B cell (primary cell): ENCODE measurements around the gene ADAMTS16. TPM values are rescaled to one million over a fixed set of nuclear protein-coding genes. Genes with fewer than 3 reads are reported as not detected.

Experiments
- ATAC-seq: fragments of 200-7000 bp; cut with Tn5 transposase; one replicate; pipeline ENCODE4 v1.10.0; 2021; ENCODE audit warnings: low read depth, mild to moderate bottlenecking, moderate number of reproducible peaks, moderate library complexity
- CTCF ChIA-PET: fragments of 350-600 bp; sonication (Branson Sonifier 250); formaldehyde crosslinking; loops from one replicate; lab custom pipeline; 2021; ENCODE audit warnings: antibody characterized with exemption, inconsistent platforms; lab: Charles Lee
- POLR2A ChIA-PET: fragments of 350-600 bp; sonication (Branson Sonifier 250); formaldehyde crosslinking; loops from one replicate; lab custom pipeline; 2021; ENCODE audit warnings: antibody characterized with exemption; lab: Charles Lee
- DNase-seq: peaks from one replicate; pipeline ENCODE4 v3.0.0; 2013
- H2AFZ ChIP-seq: 2 replicates; pipeline ENCODE4 v1.6.1; 2012; ENCODE audit warnings: mild to moderate bottlenecking, low read depth, low read length; ENCODE audit not compliant: insufficient read depth, poor library complexity, severe bottlenecking
- H3K27ac ChIP-seq, 2 donors: 1 replicate in 1 of 2; 2 replicates in 1 of 2; pipeline ENCODE4 v1.5.1; 2012 to 2013; ENCODE audit warnings: low read length in 2 of 2, mild to moderate bottlenecking in 2 of 2, moderate library complexity in 1 of 2
- H3K27me3 ChIP-seq, 4 experiments: fragments of 200-600 bp in 1 of 4; sonication (generic) in 1 of 4; replicated peaks in 1 of 4; 1 replicate in 2 of 4; 2 replicates in 2 of 4; pipeline versions ENCODE4 v1.6.1 to v1.7.0; 2013 to 2016; ENCODE audit warnings: low read length in 3 of 4, mild to moderate bottlenecking in 2 of 4, mixed read lengths in 1 of 4, moderate library complexity in 1 of 4; ENCODE audit not compliant: insufficient read depth in 4 of 4, control insufficient read depth in 3 of 4; ENCODE audit errors: control extremely low read depth in 1 of 4
- H3K36me3 ChIP-seq, 2 experiments: replicated peaks in 1 of 2; 1 replicate in 1 of 2; 2 replicates in 1 of 2; pipeline versions ENCODE4 v1.6.1 to v1.7.1; 2013; ENCODE audit warnings: low read length in 1 of 2; ENCODE audit not compliant: insufficient read depth in 2 of 2, control insufficient read depth in 1 of 2; ENCODE audit errors: control extremely low read depth in 1 of 2, extremely low read depth in 1 of 2
- H3K4me1 ChIP-seq, 2 donors: fragments of 200-600 bp in 1 of 2; sonication (generic) in 1 of 2; 1 replicate in 1 of 2; 2 replicates in 1 of 2; pipeline versions ENCODE4 v1.5.1 to v1.6.1; 2013 to 2017; ENCODE audit warnings: low read length in 2 of 2; ENCODE audit not compliant: control insufficient read depth in 2 of 2, insufficient read depth in 2 of 2
- H3K4me2 ChIP-seq: replicated peaks from 2 replicates; pipeline ENCODE3; 2012; ENCODE audit warnings: mild to moderate bottlenecking, low read depth, low read length; ENCODE audit not compliant: poor library complexity, severe bottlenecking
- H3K4me3 ChIP-seq, 5 experiments: fragments of 200-600 bp in 1 of 5; sonication (generic) in 1 of 5; 1 replicate in 3 of 5; 2 replicates in 2 of 5; pipeline versions ENCODE4 v1.5.1 to v1.7.0; 2011 to 2016; ENCODE audit warnings: low read length in 4 of 5, mild to moderate bottlenecking in 4 of 5, low read depth in 2 of 5, control low read depth in 1 of 5, moderate library complexity in 1 of 5; ENCODE audit not compliant: insufficient read depth in 1 of 5; ENCODE audit errors: control extremely low read depth in 1 of 5, extremely low read depth in 1 of 5
- H3K79me2 ChIP-seq: fragments of 200-600 bp; sonication (generic); one replicate; pipeline ENCODE4 v1.6.0; 2016; ENCODE audit warnings: low read length; ENCODE audit not compliant: control insufficient read depth, insufficient read depth
- H3K9ac ChIP-seq: fragments of 200-600 bp; sonication (generic); 2 replicates; pipeline ENCODE4 v1.6.1; 2017; ENCODE audit warnings: mild to moderate bottlenecking, low read length, moderate library complexity
- H3K9me3 ChIP-seq, 3 donors: one replicate each; pipeline versions ENCODE4 v1.6.1 to v1.7.1; 2013; ENCODE audit warnings: low read length in 2 of 3; ENCODE audit not compliant: control insufficient read depth in 2 of 3, insufficient read depth in 1 of 3; ENCODE audit errors: control extremely low read depth in 1 of 3
- H4K20me1 ChIP-seq: 2 replicates; pipeline ENCODE4 v1.6.0; 2012; ENCODE audit warnings: mild to moderate bottlenecking, low read length; ENCODE audit not compliant: insufficient read depth, control insufficient read depth, poor library complexity, severe bottlenecking
- H3K27ac Mint-ChIP-seq: one replicate; pipeline ENCODE4 v1.8.0; 2021; ENCODE audit warnings: mixed read lengths
- H3K27me3 Mint-ChIP-seq: one replicate; pipeline ENCODE4 v1.8.0; 2021; ENCODE audit warnings: mixed read lengths
- H3K4me1 Mint-ChIP-seq: one replicate; pipeline ENCODE4 v1.8.0; 2021; ENCODE audit warnings: mixed read lengths
- H3K4me3 Mint-ChIP-seq: one replicate; pipeline ENCODE4 v1.8.0; 2021; ENCODE audit warnings: mixed read lengths
- H3K9me3 Mint-ChIP-seq: one replicate; pipeline ENCODE4 v1.8.0; 2022; ENCODE audit warnings: mixed read lengths; ENCODE audit not compliant: insufficient read depth
- CTCF ChIP-seq: fragments of 200-600 bp; IDR thresholded peaks from one replicate; pipeline ENCODE4 v1.8.0; 2022; ENCODE audit warnings: antibody characterized with exemption, mild to moderate bottlenecking
- EZH2 ChIP-seq: IDR thresholded peaks from 2 replicates; pipeline ENCODE4 v1.6.1; 2012; ENCODE audit warnings: borderline replicate concordance, low read depth, mild to moderate bottlenecking, moderate library complexity, low read length; ENCODE audit not compliant: insufficient read depth, poor library complexity, severe bottlenecking
- WGBS: methylation state at CpG from one replicate; pipeline ENCODE4 v1.1.5; 2013; ENCODE audit warnings: missing lambda C conversion rate; ENCODE audit not compliant: insufficient coverage; 5-methylcytosine and 5-hydroxymethylcytosine counted together
- intact Hi-C: fragments of 100-400 bp; cut with micrococcal nuclease; formaldehyde crosslinking; loops from one replicate; pipeline ENCODE4 v1.10.0; 2022
- polyA plus RNA-seq: library from polyadenylated mRNA; depleted of rRNA; stranded (reverse); fragments of >200 nt; gene quantifications from 2 replicates; pipeline ENCODE4 v1.2.3, GENCODE V29; 2012
- total RNA-seq, 2 donors: library from RNA; stranded (reverse); fragments of 120-200 nt in 1 of 2; gene quantifications; 1 replicate in 1 of 2; 2 replicates in 1 of 2; pipeline versions ENCODE4 v1.2.3 to v1.2.4, GENCODE V29; 2013 to 2022

The ADAMTS16 gene
- total and polyA plus RNA-seq, 2 donors (not counting 1 experiment from before 2014, with no cell fraction given) = not detected

- Histone ChIP-seq H4K20me1 (no peaks in the 10 kb centered on the region), H3K9ac (no peak overlapping the region), H3K79me2 (no peaks in the 10 kb centered on the region), H3K27ac (no peak overlapping the region), H3K4me3 (no peak overlapping the region), H3K4me2 (no peak overlapping the region), H3K4me1 (no peaks in the 10 kb centered on the region), H3K36me3 (no peaks in the 10 kb centered on the region), H2AFZ (no peak overlapping the region), H3K27me3 (no peaks in the 10 kb centered on the region), H3K9me3 (peaks cover 0 to 19% (median 0%) of the 10 kb centered on the region in 3 donors)
- ChIA-PET CTCF (no interaction called here), POLR2A (no interaction called here)
- TF ChIP-seq CTCF (no peak), EZH2 (no peak)
- intact Hi-C loops = no loop called here
- Mint-ChIP-seq H3K27me3 (no peaks in the 10 kb centered on the region), H3K27ac (no peak overlapping the region), H3K9me3 (no peaks in the 10 kb centered on the region), H3K4me3 (no peak overlapping the region), H3K4me1 (no peaks in the 10 kb centered on the region)
- WGBS = 91% methylated on average over 5 of the region's 5 CpGs
- no peak for ATAC-seq
- DNase-seq = no peak
Observed at GRCh38 chr5:5273976-5274375, 133.8 kb downstream of the ADAMTS16 start.

- Mint-ChIP-seq H3K4me3 (no peak overlapping the region), H3K27me3 (no peaks in the 10 kb centered on the region), H3K9me3 (no peaks in the 10 kb centered on the region), H3K4me1 (no peaks in the 10 kb centered on the region), H3K27ac (no peak overlapping the region)
- H3K4me3 ChIP-seq = no peak overlapping the region
- CTCF ChIA-PET = no interaction called here
- H3K9me3 ChIP-seq = peaks cover 0 to 15% (median 0%) of the 10 kb centered on the region in 3 donors
- intact Hi-C loops = no loop called here
- H3K4me1 ChIP-seq = no peaks in the 10 kb centered on the region
- no CpG with 5 or more reads among the region's 1 CpG for WGBS
- H3K79me2 ChIP-seq = no peaks in the 10 kb centered on the region
- no peaks in the 10 kb centered on the region for H3K36me3 ChIP-seq
- DNase-seq (no peak), ATAC-seq (no peak)
- POLR2A ChIA-PET = no interaction called here
- H3K27ac ChIP-seq = no peak overlapping the region
- no peak overlapping the region for H3K9ac ChIP-seq
- TF ChIP-seq EZH2 = no peak
- no peak for TF ChIP-seq CTCF
- H3K27me3 ChIP-seq = no peaks in the 10 kb centered on the region
- no peak overlapping the region for H2AFZ ChIP-seq
- H3K4me2 ChIP-seq = no peak overlapping the region
- no peaks in the 10 kb centered on the region for H4K20me1 ChIP-seq
Observed at GRCh38 chr5:5275211-5275610, 135.1 kb downstream of the ADAMTS16 start.
